ENCODE data around the gene NME1.
"Not testable (repeated sequence)": the region's sequence is repeated elsewhere in the genome, so short reads cannot be mapped to it uniquely, and the experiment has no call there.

The NME1 gene

GRCh38 chr17:51153210-51154072, at the start of gene NME1:
NME1 (plus strand) TSS chr17:51153559; CDS start chr17:51155655, 2,096 bp downstream.
- peak; percentile 99 for DNase-seq (ENCODE audit: extremely low read depth, insufficient read length)
- H3K27me3 ChIP-seq (replicated peaks; ENCODE audit: control insufficient read depth, insufficient read depth, low read length): no peaks in the 10 kb centered on the region
- peaks cover 9% of the 10 kb centered on the region for H3K36me3 ChIP-seq (ENCODE audit: control insufficient read depth, insufficient read depth, low read length)
- peak within 1 kb of the TSS; percentile 86 for H3K4me3 ChIP-seq (replicated peaks; ENCODE audit: low read depth, low read length)
- TF ChIP-seq, protein P1, sequence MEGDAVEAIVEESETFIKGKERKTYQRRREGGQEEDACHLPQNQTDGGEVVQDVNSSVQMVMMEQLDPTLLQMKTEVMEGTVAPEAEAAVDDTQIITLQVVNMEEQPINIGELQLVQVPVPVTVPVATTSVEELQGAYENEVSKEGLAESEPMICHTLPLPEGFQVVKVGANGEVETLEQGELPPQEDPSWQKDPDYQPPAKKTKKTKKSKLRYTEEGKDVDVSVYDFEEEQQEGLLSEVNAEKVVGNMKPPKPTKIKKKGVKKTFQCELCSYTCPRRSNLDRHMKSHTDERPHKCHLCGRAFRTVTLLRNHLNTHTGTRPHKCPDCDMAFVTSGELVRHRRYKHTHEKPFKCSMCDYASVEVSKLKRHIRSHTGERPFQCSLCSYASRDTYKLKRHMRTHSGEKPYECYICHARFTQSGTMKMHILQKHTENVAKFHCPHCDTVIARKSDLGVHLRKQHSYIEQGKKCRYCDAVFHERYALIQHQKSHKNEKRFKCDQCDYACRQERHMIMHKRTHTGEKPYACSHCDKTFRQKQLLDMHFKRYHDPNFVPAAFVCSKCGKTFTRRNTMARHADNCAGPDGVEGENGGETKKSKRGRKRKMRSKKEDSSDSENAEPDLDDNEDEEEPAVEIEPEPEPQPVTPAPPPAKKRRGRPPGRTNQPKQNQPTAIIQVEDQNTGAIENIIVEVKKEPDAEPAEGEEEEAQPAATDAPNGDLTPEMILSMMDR (IDR thresholded peaks at IDR 0.05; ENCODE audit: insufficient read depth, low read length, poor library complexity, severe bottlenecking): peak; percentile 85

- DNase-seq (ENCODE audit: extremely low read depth, insufficient read length): no peak
- TF ChIP-seq, protein P1 (IDR thresholded peaks at IDR 0.05; ENCODE audit: insufficient read depth, low read length, poor library complexity, severe bottlenecking): no peak
- Histone ChIP-seq H3K4me3 (replicated peaks; ENCODE audit: low read depth, low read length) (no peak overlapping the region), H3K27me3 (replicated peaks; ENCODE audit: control insufficient read depth, insufficient read depth, low read length) (no peaks in the 10 kb centered on the region), H3K36me3 (ENCODE audit: control insufficient read depth, insufficient read depth, low read length) (no peaks in the 10 kb centered on the region)
Measured at GRCh38 chr17:51107778-51108177, 45.6 kb upstream of the NME1 start.

DNA sequence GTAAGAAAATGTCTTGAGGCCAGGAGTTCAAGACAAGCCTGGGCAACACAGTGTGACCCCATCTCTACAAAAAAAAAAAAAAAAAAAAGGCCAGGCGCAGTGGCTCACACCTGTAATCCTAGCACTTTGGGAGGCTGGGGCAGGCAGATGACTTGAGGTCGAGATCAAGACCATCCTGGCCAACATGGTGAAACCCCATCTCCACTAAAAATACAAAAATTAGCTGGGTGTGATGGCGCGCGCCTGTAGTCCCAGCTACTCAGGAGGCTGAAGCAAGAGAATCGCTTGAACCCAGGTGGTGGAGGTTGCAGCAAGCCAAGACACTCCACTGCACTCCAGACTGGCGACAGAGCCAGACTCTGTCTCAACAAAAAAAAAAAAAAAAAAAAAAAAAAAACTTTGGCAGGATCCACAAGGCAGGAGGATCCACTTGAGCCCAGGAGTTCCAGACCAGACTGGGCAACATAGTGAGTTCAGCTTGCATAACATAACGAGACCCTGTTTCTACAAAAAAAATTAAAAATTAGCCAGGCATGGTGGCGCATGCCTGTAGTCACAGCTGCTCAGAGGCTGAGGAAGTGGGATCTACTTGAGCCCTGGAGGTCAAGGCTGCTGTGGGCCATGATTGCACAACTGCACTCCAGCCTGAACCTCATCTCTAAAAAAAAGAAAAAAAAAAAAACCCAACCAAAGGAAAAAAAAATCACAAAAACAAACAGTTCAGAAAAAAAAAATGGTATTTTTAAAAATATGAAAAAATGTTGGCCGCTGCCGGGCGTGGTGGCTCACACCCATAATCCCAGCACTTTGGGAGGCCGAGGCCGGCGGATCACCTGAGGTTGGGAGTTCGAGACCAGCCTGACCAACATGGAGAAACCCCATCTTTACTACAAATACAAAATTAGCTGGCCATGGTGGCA, 40.8 kb upstream of the NME1 start:
- DNase-seq (ENCODE audit: extremely low read depth, insufficient read length); H3K27me3 ChIP-seq (replicated peaks; ENCODE audit: control insufficient read depth, insufficient read depth, low read length); H3K36me3 ChIP-seq (ENCODE audit: control insufficient read depth, insufficient read depth, low read length); H3K4me3 ChIP-seq (replicated peaks; ENCODE audit: low read depth, low read length): not testable (repeated sequence)

DNA sequence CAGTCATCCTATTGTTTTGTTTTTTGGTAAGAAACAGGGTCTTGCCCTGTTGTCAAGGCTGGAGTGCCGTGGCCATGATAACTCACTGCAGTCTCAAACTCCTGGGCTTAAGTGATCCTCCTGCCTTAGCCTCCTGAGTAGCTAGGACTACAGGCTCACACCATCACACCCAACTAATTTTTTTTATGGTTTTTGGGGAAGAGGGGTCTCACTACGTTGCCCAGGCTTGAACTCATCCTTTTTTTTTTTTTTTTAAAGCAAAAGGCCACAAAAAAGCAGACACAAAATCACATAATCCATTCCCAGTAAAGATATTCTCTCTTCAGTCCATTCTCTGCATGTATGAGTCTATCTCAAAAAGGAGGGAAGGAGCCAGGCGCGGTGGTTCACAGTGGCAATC, 38.2 kb upstream of the NME1 start:
- DNase-seq (ENCODE audit: extremely low read depth, insufficient read length): no peak
- TF ChIP-seq, protein P1 (IDR thresholded peaks at IDR 0.05; ENCODE audit: insufficient read depth, low read length, poor library complexity, severe bottlenecking): no peak
- Histone ChIP-seq H3K36me3 (ENCODE audit: control insufficient read depth, insufficient read depth, low read length) (no peaks in the 10 kb centered on the region), H3K4me3 (replicated peaks; ENCODE audit: low read depth, low read length) (no peak overlapping the region), H3K27me3 (replicated peaks; ENCODE audit: control insufficient read depth, insufficient read depth, low read length) (no peaks in the 10 kb centered on the region)

DNA sequence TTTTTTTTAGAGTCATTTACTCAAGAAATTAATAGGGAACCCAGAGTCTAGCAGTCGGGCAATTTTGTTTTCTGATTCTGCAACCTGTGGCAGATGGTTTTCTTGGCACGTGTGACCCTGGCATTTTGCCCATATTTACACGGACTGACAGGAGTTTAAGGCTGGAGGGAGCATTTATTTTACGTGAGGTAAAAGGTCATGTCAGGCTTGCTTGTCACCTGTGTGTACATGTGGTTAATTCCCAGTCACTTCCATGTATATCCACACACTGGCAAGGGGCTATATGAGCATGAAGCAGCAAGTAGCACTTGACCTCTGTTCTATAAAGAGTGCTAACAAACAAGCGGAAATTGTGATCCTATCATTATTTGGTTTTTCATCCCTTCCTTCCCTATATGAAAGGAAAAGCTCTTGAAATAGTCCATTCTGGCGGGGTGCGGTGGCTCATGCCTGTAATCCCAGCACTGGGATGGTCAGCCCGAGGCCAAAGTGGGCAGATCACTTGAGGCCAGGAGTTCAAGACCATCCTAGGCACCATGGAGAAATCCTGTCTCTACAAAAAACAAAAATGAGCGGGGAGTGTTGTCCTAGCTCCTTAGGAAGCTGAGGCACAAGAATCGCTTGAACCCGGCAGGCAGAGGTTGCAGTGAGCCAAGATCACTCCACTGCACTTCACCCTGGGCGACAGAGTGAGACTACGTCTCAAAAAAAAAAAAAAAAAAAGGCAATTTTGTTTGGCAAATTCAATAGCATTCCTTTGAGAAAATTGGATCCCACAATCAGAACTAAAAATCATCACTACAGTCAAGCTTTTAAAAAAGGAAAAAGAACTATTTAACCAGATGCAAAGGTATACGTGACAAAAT, 34.8 kb upstream of the NME1 start:
- TF ChIP-seq, protein P1 (IDR thresholded peaks at IDR 0.05; ENCODE audit: insufficient read depth, low read length, poor library complexity, severe bottlenecking): no peak
- no peaks in the 10 kb centered on the region for H3K36me3 ChIP-seq (ENCODE audit: control insufficient read depth, insufficient read depth, low read length)
- no peak for DNase-seq (ENCODE audit: extremely low read depth, insufficient read length)
- no peaks in the 10 kb centered on the region for H3K27me3 ChIP-seq (replicated peaks; ENCODE audit: control insufficient read depth, insufficient read depth, low read length)
- peak overlapping the region; percentile 94 for H3K4me3 ChIP-seq (replicated peaks; ENCODE audit: low read depth, low read length)
